Measurements from ENCODE around the gene SKI.
"Not testable (repeated sequence)": the region's sequence is repeated elsewhere in the genome, so short reads cannot be mapped to it uniquely, and the experiment has no call there.

The SKI gene

DNA sequence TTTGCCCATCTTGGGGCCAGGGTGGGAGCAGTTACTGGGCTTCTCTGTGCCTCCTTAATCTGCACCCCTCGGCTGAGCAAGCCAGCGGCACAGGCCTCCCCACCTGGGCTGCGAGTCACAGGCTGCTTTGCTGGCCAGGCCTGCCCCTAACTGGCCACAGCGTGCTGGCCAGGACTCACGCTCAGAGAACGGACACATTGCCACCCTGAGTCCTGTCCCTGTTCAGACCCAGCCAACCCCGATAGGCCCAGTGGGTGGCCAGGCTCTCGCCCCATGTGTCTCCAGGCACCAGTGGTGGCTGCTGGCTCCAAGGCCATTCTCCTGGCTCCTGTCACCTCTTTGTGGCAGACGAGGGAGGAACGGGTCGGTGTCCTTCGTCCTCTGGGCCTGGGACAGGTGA, 101.9 kb downstream of the SKI start:
- in situ Hi-C loops (cut with MboI; ENCODE audit: low sequenced_read_pairs), result no loop called here

DNA sequence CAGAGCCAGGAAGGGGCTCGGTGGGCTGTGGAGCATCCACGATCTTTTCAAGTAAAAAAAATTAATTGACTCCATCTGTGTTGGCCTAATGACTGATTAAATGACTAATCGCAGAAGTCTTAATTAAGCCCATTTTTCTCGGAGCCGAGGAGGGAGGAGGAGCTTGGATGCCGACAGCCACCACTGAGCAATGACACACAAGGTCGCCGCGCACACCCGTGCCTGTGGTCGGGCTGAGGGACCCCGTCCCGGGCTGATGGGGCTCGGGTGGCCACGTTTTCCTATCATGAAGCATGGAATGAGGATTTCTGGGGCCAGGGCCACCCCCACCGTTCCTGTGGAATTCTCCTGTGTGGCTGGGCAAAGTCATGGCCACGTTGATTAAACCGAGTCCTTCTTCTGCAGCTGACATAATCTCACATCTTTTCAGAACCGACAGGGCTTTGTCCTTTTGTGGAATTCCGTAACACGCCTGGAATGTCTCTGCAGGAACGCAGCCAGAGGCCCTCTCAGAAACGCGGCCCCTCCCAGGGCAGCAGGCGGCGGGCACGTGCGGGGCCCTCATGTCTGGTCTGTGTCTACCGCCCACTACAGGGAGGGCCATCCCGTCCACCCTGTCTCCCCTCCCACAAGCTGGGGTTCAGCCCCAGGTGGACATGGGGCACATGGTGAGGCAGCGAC, 102.5 kb downstream of the SKI start:
- in situ Hi-C loops (cut with MboI; ENCODE audit: low sequenced_read_pairs), result no loop called here

DNA sequence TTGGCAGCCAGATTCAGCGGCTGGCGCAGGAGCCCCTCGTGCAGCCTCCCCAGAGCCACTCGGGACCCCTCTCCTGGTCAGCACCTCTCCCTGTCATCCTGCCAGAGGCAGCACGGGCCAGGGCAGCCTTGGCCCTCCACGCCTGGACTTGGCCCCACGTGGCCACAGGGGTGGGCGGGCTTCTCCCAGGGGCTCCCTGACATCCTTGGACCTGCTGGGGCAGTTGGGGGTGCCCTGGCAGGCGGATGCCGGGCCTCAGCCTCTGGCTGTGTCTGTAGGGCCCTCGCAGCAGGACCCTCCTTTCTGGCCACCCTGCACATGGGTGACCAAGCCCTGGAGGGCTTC, 103.1 kb downstream of the SKI start:
- in situ Hi-C loops (cut with MboI; ENCODE audit: low sequenced_read_pairs), result no loop called here

DNA sequence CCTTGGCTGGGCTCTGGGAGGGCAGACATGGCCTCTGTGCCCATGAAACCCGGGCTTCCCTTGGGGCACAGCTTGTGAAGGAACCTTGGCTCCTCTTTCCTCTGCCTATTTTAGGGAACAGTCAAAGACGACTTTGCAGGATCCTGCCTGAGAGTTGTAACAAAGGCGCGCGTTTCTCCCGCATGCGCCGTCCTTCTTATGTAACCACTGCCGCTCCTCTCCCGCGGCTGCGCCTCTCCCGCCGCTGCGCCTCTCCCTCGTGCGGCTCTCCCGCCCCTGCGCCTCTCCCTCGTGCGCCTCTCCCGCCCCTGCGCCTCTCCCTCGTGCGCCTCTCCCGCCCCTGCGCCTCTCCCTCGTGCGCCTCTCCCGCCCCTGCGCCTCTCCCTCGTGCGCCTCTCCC, 103.5 kb downstream of the SKI start:
- in situ Hi-C loops (cut with MboI; ENCODE audit: low sequenced_read_pairs), result not testable (repeated sequence)

DNA sequence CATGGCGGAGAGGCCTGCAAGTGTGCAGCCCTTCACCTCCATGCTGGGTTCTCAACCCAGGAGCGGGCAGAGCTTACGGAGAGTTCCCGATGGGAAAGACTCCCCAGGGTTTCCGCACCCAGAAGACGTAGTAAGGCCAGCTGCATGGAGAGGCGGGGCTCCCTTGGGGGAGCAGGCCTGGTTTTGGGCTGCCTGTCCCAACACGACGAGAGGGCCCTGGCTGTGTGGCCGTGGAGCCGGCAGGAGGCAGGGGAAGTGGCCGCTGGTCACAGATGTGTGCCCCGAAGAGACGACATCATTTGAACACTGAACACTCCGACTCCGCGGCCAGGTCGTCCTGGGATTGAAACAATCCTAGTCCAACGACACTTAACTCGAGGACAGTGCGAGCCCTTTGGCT, 106.2 kb downstream of the SKI start:
- in situ Hi-C loops (cut with MboI; ENCODE audit: low sequenced_read_pairs), result no loop called here

DNA sequence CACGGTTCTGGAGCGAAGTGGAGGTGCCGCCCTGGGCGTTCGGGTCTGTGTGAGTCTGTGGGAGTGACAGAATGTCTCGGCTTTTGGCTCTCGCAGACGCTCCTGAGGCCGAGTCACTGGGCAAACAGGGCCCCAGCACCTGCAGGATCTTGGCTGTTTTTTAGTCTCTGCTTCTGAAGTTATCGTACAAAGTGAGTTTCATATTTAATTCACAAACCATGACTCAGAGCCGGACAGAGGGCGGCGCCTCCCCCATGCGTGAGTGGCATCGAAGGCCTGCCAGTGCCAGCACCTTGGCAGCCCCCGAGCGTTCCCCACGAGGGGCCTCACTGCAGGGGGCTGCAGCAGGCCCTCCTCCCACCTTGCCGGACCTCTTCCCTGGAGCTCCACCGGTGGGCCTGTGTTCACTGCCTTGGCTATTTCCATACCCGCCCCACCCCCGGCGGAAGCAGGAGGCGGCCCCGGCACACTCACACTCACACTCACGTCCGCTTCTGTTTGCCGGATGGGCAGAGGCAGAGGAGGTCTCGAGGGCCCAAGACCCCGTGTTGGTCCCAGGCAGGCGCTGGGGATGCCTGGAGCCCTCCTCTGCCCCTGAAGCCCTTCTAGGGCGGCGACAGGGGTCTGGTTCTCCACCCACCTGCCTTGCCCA, 106.9 kb downstream of the SKI start:
- in situ Hi-C loops (cut with MboI; ENCODE audit: low sequenced_read_pairs), result no loop called here

DNA sequence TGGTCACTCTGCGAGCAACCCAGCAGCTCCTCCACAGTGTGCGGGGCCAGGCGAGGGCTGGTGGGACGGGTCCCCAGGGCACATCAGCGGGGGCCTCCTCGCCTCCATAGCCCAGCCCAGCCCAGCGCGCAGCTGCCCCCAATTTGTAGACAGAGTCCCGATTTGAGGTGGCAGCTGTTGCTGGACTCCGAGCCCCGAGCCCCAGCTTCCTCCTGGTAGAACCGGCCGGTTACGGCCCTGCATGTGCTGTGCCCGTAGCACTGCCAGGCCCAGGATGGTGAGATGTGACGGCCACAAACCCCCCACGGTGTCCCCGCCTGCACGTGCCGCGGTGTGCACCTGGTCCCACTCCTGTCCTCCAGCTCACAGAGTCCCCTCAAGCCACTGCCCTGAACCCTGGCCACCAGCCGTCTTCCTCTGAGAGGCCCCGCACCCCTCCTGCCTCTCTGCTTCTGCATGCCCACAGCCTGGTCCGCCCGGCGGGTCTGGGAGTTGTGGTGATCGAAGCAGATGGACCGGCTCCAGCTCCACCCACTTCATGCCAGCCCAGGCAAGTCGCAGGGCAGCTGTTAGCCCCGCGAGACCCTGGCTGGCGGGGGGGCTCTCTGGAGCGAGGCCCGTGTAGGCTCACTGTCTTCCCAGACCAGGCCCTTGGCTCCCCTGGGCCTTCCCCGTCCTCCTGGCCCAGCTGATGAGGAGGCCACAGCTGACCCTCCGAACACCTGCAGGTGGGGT, 107.8 kb downstream of the SKI start:
- in situ Hi-C loops (cut with MboI; ENCODE audit: low sequenced_read_pairs), result no loop called here

DNA sequence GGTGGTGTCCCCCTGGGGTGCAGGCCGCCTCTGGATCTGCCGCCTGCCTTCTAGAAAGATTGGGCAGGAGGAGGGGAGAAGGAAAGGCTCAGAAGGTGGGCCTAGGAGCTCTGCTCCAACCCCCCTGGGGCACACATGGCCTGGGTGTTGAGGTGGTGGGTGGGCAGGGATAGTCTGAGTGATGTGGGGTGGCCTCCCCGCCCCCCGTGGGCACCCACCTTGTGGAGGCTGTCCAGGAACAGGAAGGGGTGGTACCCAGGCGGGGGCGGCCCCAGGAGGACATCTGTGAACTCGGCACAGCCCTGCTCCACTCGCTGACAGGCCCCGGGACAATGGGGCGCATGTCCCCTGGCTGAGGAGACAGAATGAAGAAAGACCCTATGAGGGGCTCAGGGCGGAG, 108.4 kb downstream of the SKI start:
- in situ Hi-C loops (cut with MboI; ENCODE audit: low sequenced_read_pairs), result no loop called here

DNA sequence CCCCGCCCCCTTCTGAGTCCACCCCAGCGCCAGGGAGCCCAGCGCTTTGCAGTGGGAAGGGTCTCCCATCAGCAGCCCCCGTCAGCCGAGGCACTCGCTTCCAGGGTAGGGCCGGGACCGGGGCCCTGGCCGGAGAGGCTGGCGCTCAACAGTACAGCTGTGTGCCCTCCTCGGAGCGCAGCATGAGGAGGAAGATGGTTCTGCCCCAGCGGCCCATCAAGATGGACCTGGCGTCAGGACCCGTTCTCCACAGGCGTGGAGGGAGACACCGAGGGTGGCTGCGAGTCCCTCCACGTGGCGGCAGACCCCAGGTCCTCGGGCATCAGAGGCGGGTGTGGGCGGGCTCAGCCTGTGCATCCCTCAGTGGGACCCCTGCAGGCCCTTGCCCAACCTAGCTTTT, 109.0 kb downstream of the SKI start:
- in situ Hi-C loops (cut with MboI; ENCODE audit: low sequenced_read_pairs), result no loop called here

DNA sequence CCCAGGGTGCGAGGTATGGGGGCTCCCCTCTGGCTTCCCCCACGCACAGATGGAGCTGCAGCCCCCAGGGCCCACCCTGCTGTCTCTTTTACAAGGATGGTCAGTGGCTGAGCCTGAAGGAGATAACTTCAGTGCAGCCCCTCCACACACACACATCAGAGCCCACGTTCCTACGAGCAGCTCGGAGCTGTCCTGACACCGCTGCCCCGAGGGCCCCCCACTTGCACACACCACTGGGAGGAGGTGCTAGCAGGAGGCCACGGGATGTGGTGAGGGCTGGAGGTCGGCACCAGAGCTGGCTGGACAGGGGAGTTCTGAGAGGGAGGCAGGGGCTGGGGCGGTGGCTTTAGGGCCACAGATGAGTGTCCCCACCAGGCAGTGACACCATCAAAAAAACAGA, 109.4 kb downstream of the SKI start:
- in situ Hi-C loops (cut with MboI; ENCODE audit: low sequenced_read_pairs), result no loop called here

DNA sequence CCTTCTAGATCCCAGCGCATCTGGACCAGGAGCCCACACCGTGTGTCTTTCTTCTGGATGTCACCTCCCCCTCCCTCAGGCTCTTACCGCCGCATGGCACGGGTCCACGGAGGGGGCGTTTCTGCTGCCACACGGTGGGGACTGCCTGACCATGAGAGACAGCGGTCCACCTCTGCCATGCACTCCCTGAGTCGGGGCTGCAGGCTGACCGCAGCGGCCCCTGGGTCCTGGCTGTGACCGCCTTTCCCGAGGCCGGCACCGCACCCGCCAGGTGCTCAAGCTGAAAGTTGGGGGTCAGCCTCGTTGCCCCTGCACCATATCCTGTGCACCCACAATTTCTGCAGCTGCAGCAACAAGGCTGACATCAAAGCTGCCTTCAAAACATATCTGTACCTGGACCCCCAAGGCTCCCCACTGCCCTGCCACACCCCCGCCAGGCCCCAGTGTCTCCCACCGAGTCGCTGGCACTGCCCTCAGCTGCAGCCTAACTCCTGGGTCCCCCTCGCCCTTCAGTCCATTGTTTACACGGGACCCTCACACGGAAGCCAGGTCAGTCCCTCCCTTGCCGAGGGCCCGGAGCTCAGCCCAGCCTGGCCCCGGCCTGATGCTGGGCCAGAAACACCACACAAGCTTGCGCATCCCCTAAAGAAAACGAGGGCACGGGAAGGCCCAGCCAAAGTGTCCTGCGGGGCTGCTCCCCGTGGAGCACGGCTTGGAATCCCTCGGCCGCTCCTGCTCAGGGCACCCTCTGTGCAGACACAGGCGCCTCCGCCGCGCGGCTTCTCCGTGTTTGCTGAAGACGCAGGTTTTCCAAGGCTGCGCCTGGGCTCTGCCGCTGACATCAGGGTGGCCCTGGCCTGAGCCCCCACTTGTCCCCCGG, 111.3 kb downstream of the SKI start:
- in situ Hi-C loops (cut with MboI; ENCODE audit: low sequenced_read_pairs), result no loop called here

DNA sequence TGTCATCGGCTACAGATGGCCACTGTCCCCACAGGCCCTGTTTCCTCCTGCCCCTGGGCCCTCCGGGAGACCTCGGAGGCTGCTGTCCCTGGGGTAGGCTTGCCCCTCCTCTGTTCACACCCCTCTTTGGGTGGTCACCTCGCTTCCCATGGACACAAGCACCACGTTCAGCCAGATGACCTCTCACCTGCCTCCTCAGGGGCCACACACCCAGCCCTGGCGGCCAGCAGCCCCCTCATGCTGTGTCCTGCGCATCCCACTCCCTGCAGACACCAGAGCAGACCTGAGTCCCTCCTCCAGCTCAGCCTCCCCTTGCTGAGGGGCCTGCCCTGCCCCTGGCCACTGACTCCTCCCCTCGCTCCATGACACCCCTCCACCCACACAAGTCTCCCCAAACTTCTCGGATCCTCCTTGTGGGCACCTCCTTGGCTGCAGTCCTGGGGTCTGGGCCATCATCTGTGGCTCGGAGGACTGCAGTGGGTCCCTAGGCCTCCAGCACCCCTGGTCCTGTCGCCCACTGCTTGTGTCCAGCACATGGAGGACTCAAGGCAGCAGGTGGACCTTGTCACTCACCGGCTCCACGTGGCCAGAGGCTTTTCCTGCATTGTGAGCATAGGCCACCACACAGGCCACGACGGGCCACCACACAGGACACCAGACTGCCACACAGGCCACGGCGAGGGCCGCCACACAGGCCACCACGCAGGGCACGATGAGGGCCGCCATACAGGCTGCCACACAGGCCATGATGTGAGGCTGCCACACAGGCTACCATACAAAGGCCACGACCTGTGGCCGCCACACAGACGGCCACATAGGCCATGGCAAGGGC, 112.2 kb downstream of the SKI start:
- in situ Hi-C loops (cut with MboI; ENCODE audit: low sequenced_read_pairs), result no loop called here

DNA sequence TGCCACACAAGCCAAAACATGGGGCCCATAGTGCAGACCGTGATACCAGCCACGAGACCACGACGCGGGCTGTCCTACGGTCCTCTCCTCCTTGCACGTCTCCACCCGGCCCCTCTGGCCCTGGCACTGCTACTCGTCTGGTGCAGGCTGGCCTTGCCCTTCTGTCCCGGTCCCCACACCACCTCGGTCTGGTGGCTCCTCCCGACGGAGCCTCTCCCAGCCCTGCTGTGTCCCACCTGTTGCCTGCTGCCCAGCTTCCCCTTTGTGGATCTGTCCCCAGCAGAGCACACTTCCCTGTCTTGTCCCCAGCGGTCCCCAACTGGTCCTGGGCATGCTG, 112.8 kb downstream of the SKI start:
- in situ Hi-C loops (cut with MboI; ENCODE audit: low sequenced_read_pairs), result no loop called here

DNA sequence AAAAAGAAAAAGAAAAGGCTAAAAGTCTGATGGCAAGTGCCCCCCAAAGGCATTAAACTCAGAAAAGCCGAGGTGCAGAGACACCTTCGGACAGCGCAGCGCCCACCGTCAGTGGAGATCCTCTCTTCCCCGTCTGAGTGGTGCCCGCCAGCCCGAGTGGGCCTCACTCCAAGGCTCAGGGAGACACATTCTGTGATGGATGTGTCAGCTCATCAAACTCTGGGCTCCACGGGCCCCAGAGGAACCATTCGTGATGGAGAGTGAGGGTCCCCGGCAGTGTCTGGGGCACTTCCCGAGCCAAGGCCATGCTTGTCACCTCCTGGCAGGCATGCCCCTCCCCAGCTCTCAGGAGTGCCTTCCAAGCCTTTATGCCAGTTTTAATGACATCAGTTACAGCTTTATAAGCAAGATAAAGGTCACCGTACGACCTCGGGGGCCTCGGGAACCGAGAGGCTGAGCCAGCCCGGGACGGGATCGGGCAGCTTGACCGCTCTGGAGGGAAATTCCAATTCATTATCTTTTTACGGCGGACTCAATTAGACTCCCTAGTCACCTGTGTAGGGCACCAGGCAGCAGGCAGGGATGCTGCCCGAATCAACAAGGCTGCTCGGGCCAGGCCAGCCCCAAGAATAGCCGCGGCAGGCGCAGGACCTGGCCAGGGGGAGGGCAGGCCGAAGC, 113.7 kb downstream of the SKI start:
- in situ Hi-C loops (cut with MboI; ENCODE audit: low sequenced_read_pairs), result no loop called here

DNA sequence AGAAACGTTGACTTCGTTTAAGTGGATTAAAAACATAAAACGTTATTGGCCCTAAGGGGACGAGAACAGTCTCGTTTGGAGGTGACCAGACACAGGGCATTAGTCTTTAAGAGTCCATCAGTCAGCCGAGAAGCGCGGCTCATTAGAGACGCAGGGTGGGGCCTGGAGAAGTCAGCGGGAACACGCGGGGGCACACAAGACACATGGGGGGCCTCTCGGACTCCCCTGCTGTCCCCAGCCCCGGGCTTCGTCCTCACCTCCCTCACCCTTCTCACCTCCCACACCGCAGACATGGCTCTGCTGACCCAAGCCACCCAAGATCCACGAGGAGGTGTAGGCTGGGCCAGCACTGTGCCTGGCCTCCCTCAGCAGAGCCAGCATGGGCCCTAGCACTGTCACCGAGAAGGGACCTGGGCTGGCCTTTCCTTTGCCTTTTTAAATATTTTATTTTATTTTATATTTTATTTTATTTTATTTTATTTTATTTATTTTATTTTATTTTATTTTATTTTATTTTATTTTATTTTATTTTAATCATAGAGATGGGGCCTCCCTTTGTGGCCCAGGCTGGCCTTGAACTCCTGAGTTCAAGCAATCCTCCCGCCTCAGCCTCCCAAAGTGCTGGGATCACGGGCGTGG, 114.4 kb downstream of the SKI start:
- in situ Hi-C loops (cut with MboI; ENCODE audit: low sequenced_read_pairs), result no loop called here

DNA sequence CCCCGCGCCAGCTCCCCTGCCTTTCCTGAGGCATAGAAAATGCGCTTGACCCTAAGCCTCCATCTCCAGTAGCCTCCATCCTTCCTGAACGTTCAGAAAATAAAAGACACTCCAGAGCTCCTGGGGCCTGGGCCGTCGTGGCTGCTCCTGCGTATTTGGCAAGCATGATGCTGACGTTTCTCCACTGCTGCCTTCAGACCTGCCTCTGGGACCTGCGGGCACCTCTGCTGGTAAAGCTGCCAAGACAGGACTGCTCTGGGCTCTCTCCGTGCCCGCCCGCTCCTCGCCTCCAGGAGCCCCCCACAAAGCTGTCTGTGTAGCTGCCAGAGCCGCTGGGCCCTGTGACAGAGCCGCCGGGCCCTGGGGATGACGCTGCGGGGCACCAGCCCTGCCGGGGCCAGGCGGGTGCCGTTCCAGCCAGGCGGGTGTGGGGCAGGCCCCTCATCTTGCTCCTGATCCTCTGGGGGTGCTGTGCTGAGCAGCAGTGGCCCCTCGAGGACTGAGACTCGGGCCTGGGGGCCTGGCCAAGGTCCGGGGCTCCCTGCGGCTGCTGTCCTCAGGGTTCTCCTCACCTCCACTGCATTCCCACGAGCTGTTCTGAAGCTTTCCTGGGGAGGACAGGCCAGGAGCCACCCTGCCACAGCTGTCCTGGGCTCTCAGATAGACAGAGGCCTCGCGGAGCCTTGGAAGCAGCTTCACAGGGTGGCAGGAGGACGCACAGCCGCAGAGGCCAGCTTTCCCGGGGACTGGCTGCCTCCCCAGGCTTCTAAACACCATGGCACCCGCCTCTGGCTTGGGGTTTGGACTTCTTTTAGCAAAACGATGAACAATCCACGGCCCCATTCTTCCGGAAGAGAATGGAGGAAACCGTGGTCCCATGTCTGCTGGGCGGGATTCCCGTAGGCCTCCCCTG, 115.2 kb downstream of the SKI start:
- in situ Hi-C loops (cut with MboI; ENCODE audit: low sequenced_read_pairs), result no loop called here

DNA sequence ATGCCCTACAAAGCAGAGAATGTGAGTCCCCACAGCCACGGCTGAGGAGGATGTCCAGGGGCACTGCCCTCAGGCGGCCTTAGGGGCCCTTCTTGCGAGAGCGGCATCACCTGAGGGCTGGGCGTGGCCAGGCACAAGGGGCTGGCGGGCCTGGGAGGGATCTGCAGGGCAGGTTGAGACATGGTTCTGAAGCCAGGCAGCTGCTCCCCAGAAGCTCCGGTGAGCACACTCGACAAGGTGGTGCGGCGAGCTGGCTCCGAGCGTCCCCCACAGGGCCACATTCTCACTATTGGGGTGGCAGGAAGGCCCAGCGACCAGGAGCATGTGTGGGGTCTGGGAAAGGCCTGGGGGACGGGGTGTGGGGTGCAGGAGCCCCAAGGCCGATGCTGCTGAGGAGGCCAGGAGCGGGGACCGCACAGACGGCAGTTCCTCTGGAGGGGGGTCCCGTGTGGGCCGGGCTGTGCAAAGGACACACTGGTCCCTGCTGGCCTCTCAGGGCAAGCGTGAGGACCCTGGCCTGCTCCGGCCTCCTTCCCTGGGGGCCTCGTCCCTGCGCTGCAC, 116.1 kb downstream of the SKI start:
- in situ Hi-C loops (cut with MboI; ENCODE audit: low sequenced_read_pairs), result no loop called here

DNA sequence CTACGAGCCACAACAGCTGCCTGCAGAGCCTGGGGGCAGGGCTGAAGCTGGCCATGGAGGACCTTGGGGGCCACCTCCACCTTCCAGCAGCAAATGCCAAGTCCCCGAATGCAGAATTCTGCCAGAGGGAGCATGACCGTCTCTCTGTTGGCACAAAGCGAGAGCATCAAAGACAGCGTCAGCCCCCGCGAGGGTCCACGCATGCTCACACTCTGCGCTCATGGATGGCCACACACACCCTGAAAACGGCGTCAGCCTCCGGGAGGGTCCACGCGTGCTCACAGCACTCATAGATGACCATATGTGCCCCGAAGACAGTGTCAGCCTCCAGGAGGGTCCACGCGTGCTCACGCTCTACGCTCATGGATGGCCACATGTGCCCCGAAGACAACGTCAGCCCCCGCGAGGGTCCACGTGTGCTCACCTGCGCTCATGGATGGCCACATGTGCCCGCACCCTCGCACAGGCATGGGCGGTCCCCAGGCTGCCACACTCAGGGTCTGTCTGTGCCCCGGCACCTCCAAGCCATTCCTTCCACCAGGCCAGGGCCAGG, 116.7 kb downstream of the SKI start:
- in situ Hi-C loops (cut with MboI; ENCODE audit: low sequenced_read_pairs), result no loop called here

Data from HL-60/S4 (cell line).